Stimulated activated CD8-positive, alpha-beta memory T cell treated with anti-CD3 and anti-CD28 coated beads, Interleukin-4, amount 100 ng/mL, for 48 hours (primary cell): Measurements from ENCODE around the gene ATP2B1.
A peak's percentile ranks its signal among the peaks of the same experiment; 100 is the strongest.
"Not testable (repeated sequence)": the region's sequence is repeated elsewhere in the genome, so short reads cannot be mapped to it uniquely, and the experiment has no call there.

Experiments used
- DNase-seq: peaks from one replicate; pipeline ENCODE4 v3.0.0-alpha.2; 2020

ATP2B1 gene

GRCh38 chr12:89708565-89709156 is at the start of gene ATP2B1:
Gene ATP2B1, minus strand, starts transcription at chr12:89708838. Its CDS starts 52,952 bp downstream, at chr12:89655886.
- DNase-seq, result peak; percentile 84

GRCh38 chr12:89757987-89758386 is 49.3 kb upstream of the ATP2B1 start:
- not testable (repeated sequence) for DNase-seq

- no peak for DNase-seq
Observed at GRCh38 chr12:89756585-89757398, 48.2 kb upstream of the ATP2B1 start.

GRCh38 chr12:89756194-89756584 is 47.6 kb upstream of the ATP2B1 start:
- no peak for DNase-seq

- no peak for DNase-seq
Observed at GRCh38 chr12:89753997-89754396, 45.4 kb upstream of the ATP2B1 start.

GRCh38 chr12:89752341-89752740 is 43.7 kb upstream of the ATP2B1 start:
- DNase-seq, result no peak

- DNase-seq, result no peak
Observed at GRCh38 chr12:89750389-89751351, 42.0 kb upstream of the ATP2B1 start.

GRCh38 chr12:89748791-89749190 is 40.2 kb upstream of the ATP2B1 start:
- no peak for DNase-seq

GRCh38 chr12:89745286-89745685 is 36.6 kb upstream of the ATP2B1 start:
- DNase-seq, result no peak

GRCh38 chr12:89742337-89743022 is 33.8 kb upstream of the ATP2B1 start:
- DNase-seq, result no peak

- DNase-seq, result no peak
Observed at GRCh38 chr12:89740943-89741342, 32.3 kb upstream of the ATP2B1 start.

GRCh38 chr12:89736995-89737394 is 28.4 kb upstream of the ATP2B1 start:
- no peak for DNase-seq

GRCh38 chr12:89733579-89734201 is 25.1 kb upstream of the ATP2B1 start:
- DNase-seq, result no peak

GRCh38 chr12:89732522-89732921 is 23.9 kb upstream of the ATP2B1 start:
- DNase-seq, result no peak

GRCh38 chr12:89731614-89732013 is 23.0 kb upstream of the ATP2B1 start:
- no peak for DNase-seq

GRCh38 chr12:89731089-89731488 is 22.5 kb upstream of the ATP2B1 start:
- no peak for DNase-seq

- DNase-seq, result no peak
Observed at GRCh38 chr12:89729946-89730459, 21.4 kb upstream of the ATP2B1 start.

- no peak for DNase-seq
Observed at GRCh38 chr12:89723276-89723675, 14.6 kb upstream of the ATP2B1 start.

GRCh38 chr12:89721291-89721987 is 12.8 kb upstream of the ATP2B1 start:
- DNase-seq, result no peak

- DNase-seq, result no peak
Observed at GRCh38 chr12:89717759-89718523, 9.3 kb upstream of the ATP2B1 start.

GRCh38 chr12:89712706-89713105 is 4.1 kb upstream of the ATP2B1 start:
- DNase-seq, result no peak
